Adipocyte (in vitro differentiated cells): ENCODE results near the gene FOXR1.
A peak's percentile ranks its signal among the peaks of the same experiment; 100 is the strongest.
"Not testable (repeated sequence)": the region's sequence is repeated elsewhere in the genome, so short reads cannot be mapped to it uniquely, and the experiment has no call there.

Experiments
- DNase-seq: peaks from one replicate; pipeline ENCODE4 v3.0.0-alpha.2; 2015; ENCODE audit warnings: low read depth
- H3K27me3 ChIP-seq: replicated peaks from 2 replicates; pipeline ENCODE4 v1.7.0; 2013; ENCODE audit warnings: mild to moderate bottlenecking, low read length, moderate library complexity; ENCODE audit not compliant: control insufficient read depth, insufficient read depth
- H3K36me3 ChIP-seq: 2 replicates; pipeline ENCODE4 v1.7.0; 2013; ENCODE audit warnings: low read length, mild to moderate bottlenecking, moderate library complexity; ENCODE audit not compliant: control insufficient read depth, insufficient read depth, severe bottlenecking
- H3K4me1 ChIP-seq: 2 replicates; pipeline ENCODE4 v1.7.0; 2013; ENCODE audit warnings: mild to moderate bottlenecking, low read length, moderate library complexity; ENCODE audit not compliant: control insufficient read depth, insufficient read depth
- H3K4me3 ChIP-seq: 2 replicates; pipeline ENCODE4 v1.7.0; 2013; ENCODE audit warnings: mild to moderate bottlenecking, low read length, moderate library complexity
- H3K9ac ChIP-seq: 2 replicates; pipeline ENCODE4 v1.7.0; 2013; ENCODE audit warnings: mild to moderate bottlenecking, low read length, moderate library complexity
- H3K9me3 ChIP-seq: 2 replicates; pipeline ENCODE4 v1.7.0; 2013; ENCODE audit warnings: mild to moderate bottlenecking, low read length, moderate library complexity; ENCODE audit not compliant: control insufficient read depth

Gene FOXR1

GRCh38 chr11:118930094-118930712 is 41.4 kb upstream of the FOXR1 start:
- Histone ChIP-seq H3K9ac (peak overlapping the region; percentile 79), H3K27me3 (no peaks in the 10 kb centered on the region), H3K4me3 (peak overlapping the region; percentile 88), H3K36me3 (no peaks in the 10 kb centered on the region), H3K9me3 (no peaks in the 10 kb centered on the region), H3K4me1 (peaks cover 27% of the 10 kb centered on the region)
- DNase-seq, result peak; percentile 90

DNA sequence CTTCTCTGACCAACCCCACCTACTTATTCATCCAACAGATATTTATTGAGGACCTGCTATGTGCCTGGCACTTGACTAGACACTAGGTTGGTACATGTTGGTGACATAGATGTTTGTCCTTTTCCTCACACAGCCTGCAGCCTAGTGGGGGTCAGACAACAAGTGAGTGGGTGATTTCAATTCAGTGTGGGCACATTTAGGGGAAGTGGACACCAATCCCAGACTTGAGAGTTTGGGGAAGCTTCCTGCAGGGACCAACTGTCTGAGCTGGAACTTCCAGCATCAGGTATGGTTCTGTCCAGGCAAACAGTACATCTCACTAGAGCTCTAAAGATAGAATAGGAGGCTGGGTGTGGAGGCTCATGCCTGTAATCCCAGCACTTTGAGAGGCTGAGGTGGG is 40.0 kb upstream of the FOXR1 start:
- no peak overlapping the region for H3K9ac ChIP-seq
- H3K4me3 ChIP-seq, result no peak overlapping the region
- DNase-seq, result no peak

GRCh38 chr11:118933486-118933885 is 38.1 kb upstream of the FOXR1 start:
- Histone ChIP-seq H3K4me3 (no peak overlapping the region), H3K9ac (no peak overlapping the region), H3K9me3 (no peaks in the 10 kb centered on the region), H3K4me1 (peaks cover 11% of the 10 kb centered on the region), H3K27me3 (peaks cover 3% of the 10 kb centered on the region), H3K36me3 (no peaks in the 10 kb centered on the region)
- no peak for DNase-seq

More for the DNA sequence above, 40.0 kb upstream of the FOXR1 start:
- Histone ChIP-seq H3K36me3 (no peaks in the 10 kb centered on the region), H3K4me1 (peaks cover 21% of the 10 kb centered on the region), H3K9me3 (no peaks in the 10 kb centered on the region), H3K27me3 (peaks cover 3% of the 10 kb centered on the region)

DNA sequence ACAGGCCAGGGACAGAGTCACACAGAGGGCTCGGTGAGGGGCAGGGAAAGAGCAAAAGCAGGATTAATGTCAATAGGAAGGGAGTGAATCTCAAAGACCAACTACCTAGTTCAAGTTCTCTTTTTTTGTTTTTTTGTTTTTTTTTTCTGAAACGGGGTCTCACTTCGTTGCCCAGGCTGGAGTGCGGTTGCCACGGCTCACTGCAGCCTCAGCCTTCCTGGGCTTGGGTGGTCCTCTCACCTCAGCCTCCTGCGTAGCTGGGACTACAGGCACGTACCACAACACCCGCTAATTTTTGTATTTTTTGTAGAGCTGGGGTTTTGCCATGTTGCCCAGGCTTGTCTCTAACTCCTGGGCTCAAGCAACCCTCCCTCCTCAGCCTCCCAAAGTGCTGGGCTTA is 36.2 kb upstream of the FOXR1 start:
- Histone ChIP-seq H3K9me3 (no peaks in the 10 kb centered on the region), H3K4me1 (peaks cover 6% of the 10 kb centered on the region), H3K27me3 (peaks cover 14% of the 10 kb centered on the region), H3K9ac (no peak overlapping the region), H3K36me3 (no peaks in the 10 kb centered on the region), H3K4me3 (no peak overlapping the region)
- DNase-seq, result no peak

DNA sequence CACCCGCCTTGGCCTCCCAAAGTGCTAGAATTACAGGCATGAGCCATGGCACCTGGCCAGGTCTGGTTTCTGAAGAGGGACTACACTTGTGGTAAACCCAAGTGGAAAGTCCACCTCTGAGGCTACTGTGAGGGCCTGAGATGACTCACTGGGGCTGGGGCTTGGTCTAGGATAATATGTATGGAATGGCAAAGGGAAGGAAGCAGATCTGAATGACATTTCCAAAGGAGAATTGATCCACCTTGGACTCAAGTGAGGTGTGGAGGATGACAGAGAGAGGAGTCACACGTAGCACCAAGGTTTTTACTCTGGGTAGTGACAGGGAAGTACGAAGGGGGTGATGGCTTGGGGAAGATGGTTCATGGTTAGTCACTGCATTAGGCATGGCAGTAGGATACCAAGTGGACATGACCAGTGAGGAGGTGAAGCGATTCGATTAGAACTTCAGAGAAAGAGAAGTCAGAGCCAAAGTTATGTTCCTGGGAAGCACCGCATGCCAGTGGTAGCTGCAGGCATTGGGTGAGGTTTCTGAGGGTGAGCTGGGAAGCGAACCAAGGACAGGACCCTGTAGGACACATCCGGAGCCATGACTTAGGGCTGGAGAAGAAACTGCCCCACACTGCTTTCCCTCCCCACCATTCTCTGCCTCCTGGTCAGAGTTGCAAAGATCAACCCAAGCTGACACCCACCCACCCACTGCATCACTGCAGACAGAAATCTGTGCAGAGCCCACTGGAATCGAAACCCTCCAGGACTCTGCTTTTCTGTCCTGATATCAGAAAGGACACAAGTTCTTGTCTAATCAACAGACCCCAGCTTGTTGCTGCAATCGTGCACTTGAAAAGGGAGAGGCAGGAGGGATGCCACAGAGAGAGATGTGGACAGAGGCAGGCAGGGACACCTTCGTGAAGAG is 32.8 kb upstream of the FOXR1 start:
- Histone ChIP-seq H3K4me1 (no peaks in the 10 kb centered on the region), H3K27me3 (peaks cover 21% of the 10 kb centered on the region), H3K36me3 (no peaks in the 10 kb centered on the region), H3K9me3 (no peaks in the 10 kb centered on the region), H3K9ac (no peak overlapping the region), H3K4me3 (no peak overlapping the region)
- DNase-seq, result peak; percentile 31

GRCh38 chr11:118939404-118939915 is 32.1 kb upstream of the FOXR1 start:
- no peaks in the 10 kb centered on the region for H3K4me1 ChIP-seq
- no peaks in the 10 kb centered on the region for H3K9me3 ChIP-seq
- H3K36me3 ChIP-seq, result no peaks in the 10 kb centered on the region
- H3K27me3 ChIP-seq, result peaks cover 21% of the 10 kb centered on the region
- H3K4me3 ChIP-seq, result no peak overlapping the region
- H3K9ac ChIP-seq, result no peak overlapping the region
- no peak for DNase-seq

DNA sequence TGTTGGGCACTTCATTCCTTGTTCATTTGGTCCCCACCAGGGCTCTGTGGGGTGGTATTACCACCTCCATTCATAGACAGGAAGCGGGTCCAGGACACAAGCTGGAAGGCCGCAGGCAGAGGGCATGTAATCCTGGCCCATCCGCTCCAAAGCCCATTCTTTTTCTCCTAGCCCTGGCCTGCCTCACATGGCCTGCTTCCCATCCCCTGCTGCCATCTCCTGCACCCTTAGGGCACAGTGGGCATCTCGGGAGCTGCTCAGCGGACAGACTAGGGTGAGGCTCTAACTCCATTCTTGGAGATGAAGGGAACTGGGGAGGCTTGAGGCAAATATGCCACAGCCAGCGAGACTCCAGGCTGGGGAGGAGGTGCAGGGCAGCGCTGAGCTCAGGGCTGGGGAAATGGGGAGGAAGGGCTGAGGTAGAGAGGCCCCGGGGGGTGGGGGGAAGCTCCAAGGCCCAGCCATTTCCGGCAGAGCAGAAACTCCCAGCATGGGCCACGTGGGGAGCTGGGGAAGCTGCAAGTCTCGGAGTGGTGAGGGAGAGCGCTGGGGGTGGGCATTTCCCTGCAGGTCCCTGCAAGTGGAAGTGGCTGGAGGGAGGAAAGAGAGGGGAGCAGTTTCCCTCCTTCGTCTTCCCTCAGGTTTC is 31.5 kb upstream of the FOXR1 start:
- H3K36me3 ChIP-seq, result no peaks in the 10 kb centered on the region
- no peak for DNase-seq
- no peaks in the 10 kb centered on the region for H3K9me3 ChIP-seq
- H3K27me3 ChIP-seq, result peaks cover 25% of the 10 kb centered on the region
- no peak overlapping the region for H3K4me3 ChIP-seq
- H3K9ac ChIP-seq, result no peak overlapping the region
- H3K4me1 ChIP-seq, result no peaks in the 10 kb centered on the region

- H3K36me3 ChIP-seq, result no peaks in the 10 kb centered on the region
- DNase-seq, result no peak
- no peak overlapping the region for H3K9ac ChIP-seq
- no peaks in the 10 kb centered on the region for H3K4me1 ChIP-seq
- no peaks in the 10 kb centered on the region for H3K9me3 ChIP-seq
- peaks cover 26% of the 10 kb centered on the region for H3K27me3 ChIP-seq
- no peak overlapping the region for H3K4me3 ChIP-seq
Measured at GRCh38 chr11:118947091-118947490, 24.5 kb upstream of the FOXR1 start.

DNA sequence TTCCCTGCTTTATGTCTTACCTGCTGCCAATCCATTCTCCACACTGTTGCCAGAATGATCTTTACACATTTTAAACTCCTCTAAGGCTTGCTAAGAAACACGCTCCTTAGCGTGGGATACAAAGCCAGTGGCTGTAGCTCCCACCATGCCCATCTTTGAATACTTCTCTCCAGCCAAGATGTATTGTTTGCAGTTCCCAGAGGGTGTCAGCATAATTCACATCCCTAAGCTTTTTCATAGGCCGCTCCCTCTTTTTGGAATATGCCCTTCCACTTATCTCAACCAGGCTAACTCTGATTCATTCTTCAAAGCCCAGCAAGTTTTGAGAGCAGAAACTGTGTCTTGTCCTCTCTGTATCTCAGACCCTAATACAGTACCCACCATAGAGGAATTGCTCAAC is 23.6 kb upstream of the FOXR1 start:
- no peaks in the 10 kb centered on the region for H3K4me1 ChIP-seq
- peaks cover 34% of the 10 kb centered on the region for H3K27me3 ChIP-seq
- no peak for DNase-seq
- no peak overlapping the region for H3K4me3 ChIP-seq
- no peak overlapping the region for H3K9ac ChIP-seq
- H3K36me3 ChIP-seq, result no peaks in the 10 kb centered on the region
- H3K9me3 ChIP-seq, result no peaks in the 10 kb centered on the region

- H3K4me3 ChIP-seq, result no peak overlapping the region
- peaks cover 54% of the 10 kb centered on the region for H3K27me3 ChIP-seq
- H3K36me3 ChIP-seq, result no peaks in the 10 kb centered on the region
- DNase-seq, result no peak
- no peaks in the 10 kb centered on the region for H3K9me3 ChIP-seq
- no peaks in the 10 kb centered on the region for H3K4me1 ChIP-seq
- no peak overlapping the region for H3K9ac ChIP-seq
Measured at GRCh38 chr11:118953265-118953664, 18.3 kb upstream of the FOXR1 start.

DNA sequence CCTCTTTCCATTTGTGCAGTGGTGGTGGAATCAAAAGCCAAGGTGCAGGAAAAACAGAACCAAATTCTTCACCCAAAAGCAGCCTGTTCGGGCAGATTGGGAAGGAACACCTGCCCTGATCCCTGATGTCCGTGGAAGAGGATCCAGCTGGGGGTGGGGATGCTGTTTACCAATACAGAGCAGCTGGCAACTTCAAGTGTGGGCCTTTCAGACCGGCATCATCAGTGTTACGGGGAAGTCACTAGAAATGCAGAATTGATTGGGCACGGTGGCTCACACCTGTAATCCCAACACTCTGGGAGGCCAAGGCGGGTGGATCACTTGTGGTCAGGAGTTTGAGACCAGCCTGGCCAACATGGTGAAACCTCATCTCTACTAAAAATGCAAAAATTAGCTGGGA is 17.6 kb upstream of the FOXR1 start:
- not testable (repeated sequence) for H3K36me3 ChIP-seq, DNase-seq, H3K4me3 ChIP-seq, H3K9ac ChIP-seq, H3K4me1 ChIP-seq, H3K9me3 ChIP-seq
- H3K27me3 ChIP-seq, result peaks cover 57% of the 10 kb centered on the region
